Neural cell (in vitro differentiated cells): ENCODE data around the gene RSU1.

Experiments
- EZH2 ChIP-seq: fragments of 200-600, 300-800 bp; shearing (Covaris generic), sonication (generic); IDR thresholded peaks from 2 replicates; pipeline ENCODE4 v1.6.1; 2014; ENCODE audit warnings: antibody characterized with exemption, low read length, borderline replicate concordance, mild to moderate bottlenecking; ENCODE audit not compliant: insufficient read depth, poor library complexity, severe bottlenecking
- MXI1 ChIP-seq: fragments of 450-650 bp; conservative IDR thresholded peaks from 2 replicates; pipeline ENCODE4 v1.6.1; 2014; ENCODE audit warnings: antibody characterized with exemption, mild to moderate bottlenecking; ENCODE audit not compliant: poor library complexity, severe bottlenecking
- POLR2AphosphoS5 ChIP-seq: IDR thresholded peaks from 2 replicates; pipeline ENCODE4 v1.6.1; 2012
- RAD21 ChIP-seq: fragments of 450-650 bp; conservative IDR thresholded peaks from 2 replicates; pipeline ENCODE4 v1.6.1; 2014; ENCODE audit warnings: antibody characterized with exemption, mild to moderate bottlenecking, moderate library complexity
- TF ChIP-seq, protein P1 (sequence below): fragments of 450-650 bp; IDR thresholded peaks from 2 replicates; pipeline ENCODE4 v1.5.1; 2014; ENCODE audit warnings: antibody characterized with exemption, mild to moderate bottlenecking, moderate library complexity; ENCODE audit not compliant: poor library complexity, severe bottlenecking
- TF ChIP-seq, protein P2 (sequence below): IDR thresholded peaks from 2 replicates; pipeline ENCODE4 v1.6.1; 2012; ENCODE audit warnings: borderline replicate concordance

DNA sequence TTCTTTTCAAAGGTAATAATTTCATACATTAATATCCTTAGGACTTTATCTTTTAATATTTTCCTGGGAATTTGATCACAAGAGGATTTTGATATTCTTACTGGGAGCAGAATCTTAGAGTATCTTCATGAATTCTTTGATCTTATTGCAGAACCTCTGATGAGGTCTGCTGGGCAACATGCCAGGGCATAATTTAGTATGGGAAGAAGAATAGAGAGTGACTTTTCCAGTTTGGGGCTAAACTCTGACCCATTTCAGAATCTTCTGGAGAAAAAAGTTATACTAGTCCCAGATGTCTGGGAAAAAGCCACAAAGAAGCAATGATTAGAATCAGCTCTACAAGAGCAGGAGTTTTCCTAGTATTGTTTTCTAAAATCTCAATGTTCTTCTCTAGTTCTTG is 28.0 kb upstream of the RSU1 start:
- TF ChIP-seq, protein P1, sequence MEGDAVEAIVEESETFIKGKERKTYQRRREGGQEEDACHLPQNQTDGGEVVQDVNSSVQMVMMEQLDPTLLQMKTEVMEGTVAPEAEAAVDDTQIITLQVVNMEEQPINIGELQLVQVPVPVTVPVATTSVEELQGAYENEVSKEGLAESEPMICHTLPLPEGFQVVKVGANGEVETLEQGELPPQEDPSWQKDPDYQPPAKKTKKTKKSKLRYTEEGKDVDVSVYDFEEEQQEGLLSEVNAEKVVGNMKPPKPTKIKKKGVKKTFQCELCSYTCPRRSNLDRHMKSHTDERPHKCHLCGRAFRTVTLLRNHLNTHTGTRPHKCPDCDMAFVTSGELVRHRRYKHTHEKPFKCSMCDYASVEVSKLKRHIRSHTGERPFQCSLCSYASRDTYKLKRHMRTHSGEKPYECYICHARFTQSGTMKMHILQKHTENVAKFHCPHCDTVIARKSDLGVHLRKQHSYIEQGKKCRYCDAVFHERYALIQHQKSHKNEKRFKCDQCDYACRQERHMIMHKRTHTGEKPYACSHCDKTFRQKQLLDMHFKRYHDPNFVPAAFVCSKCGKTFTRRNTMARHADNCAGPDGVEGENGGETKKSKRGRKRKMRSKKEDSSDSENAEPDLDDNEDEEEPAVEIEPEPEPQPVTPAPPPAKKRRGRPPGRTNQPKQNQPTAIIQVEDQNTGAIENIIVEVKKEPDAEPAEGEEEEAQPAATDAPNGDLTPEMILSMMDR: no peak
- TF ChIP-seq POLR2AphosphoS5 (no peak), EZH2 (no peak), RAD21 (no peak), MXI1 (no peak)
- TF ChIP-seq, protein P2, sequence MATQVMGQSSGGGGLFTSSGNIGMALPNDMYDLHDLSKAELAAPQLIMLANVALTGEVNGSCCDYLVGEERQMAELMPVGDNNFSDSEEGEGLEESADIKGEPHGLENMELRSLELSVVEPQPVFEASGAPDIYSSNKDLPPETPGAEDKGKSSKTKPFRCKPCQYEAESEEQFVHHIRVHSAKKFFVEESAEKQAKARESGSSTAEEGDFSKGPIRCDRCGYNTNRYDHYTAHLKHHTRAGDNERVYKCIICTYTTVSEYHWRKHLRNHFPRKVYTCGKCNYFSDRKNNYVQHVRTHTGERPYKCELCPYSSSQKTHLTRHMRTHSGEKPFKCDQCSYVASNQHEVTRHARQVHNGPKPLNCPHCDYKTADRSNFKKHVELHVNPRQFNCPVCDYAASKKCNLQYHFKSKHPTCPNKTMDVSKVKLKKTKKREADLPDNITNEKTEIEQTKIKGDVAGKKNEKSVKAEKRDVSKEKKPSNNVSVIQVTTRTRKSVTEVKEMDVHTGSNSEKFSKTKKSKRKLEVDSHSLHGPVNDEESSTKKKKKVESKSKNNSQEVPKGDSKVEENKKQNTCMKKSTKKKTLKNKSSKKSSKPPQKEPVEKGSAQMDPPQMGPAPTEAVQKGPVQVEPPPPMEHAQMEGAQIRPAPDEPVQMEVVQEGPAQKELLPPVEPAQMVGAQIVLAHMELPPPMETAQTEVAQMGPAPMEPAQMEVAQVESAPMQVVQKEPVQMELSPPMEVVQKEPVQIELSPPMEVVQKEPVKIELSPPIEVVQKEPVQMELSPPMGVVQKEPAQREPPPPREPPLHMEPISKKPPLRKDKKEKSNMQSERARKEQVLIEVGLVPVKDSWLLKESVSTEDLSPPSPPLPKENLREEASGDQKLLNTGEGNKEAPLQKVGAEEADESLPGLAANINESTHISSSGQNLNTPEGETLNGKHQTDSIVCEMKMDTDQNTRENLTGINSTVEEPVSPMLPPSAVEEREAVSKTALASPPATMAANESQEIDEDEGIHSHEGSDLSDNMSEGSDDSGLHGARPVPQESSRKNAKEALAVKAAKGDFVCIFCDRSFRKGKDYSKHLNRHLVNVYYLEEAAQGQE: no peak
